ENCODE data around the gene LRRC47.

LRRC47 gene

GRCh38 chr1:3796215-3797061 lies at the start of gene LRRC47:
Gene LRRC47 (minus strand): TSS chr1:3796498. CDS start chr1:3796476, 22 bp downstream.
- peak; percentile 54 to 97 (median 92) for DNase-seq

- no peak for DNase-seq
Observed at GRCh38 chr1:3842912-3843311, 46.6 kb upstream of the LRRC47 start.

- DNase-seq: no peak
Observed at GRCh38 chr1:3841491-3841890, 45.2 kb upstream of the LRRC47 start.

GRCh38 chr1:3838788-3839187 lies 42.5 kb upstream of the LRRC47 start:
- DNase-seq: no peak

- DNase-seq: no peak
Observed at GRCh38 chr1:3837685-3838084, 41.4 kb upstream of the LRRC47 start.

GRCh38 chr1:3837200-3837599 lies 40.9 kb upstream of the LRRC47 start:
- no peak for DNase-seq

GRCh38 chr1:3836421-3836820 lies 40.1 kb upstream of the LRRC47 start:
- no peak for DNase-seq

GRCh38 chr1:3834701-3835100 lies 38.4 kb upstream of the LRRC47 start:
- DNase-seq: no peak

GRCh38 chr1:3831689-3832088 lies 35.4 kb upstream of the LRRC47 start:
- DNase-seq: no peak

- no peak for DNase-seq
Observed at GRCh38 chr1:3828391-3828790, 32.1 kb upstream of the LRRC47 start.

- peak in 5 of 14 donors; percentile 13 to 59 (median 32) for DNase-seq
Observed at GRCh38 chr1:3827813-3828307, 31.6 kb upstream of the LRRC47 start.

GRCh38 chr1:3825356-3825755 lies 29.1 kb upstream of the LRRC47 start:
- DNase-seq: no peak

- no peak for DNase-seq
Observed at GRCh38 chr1:3824650-3825049, 28.4 kb upstream of the LRRC47 start.

GRCh38 chr1:3822421-3822820 lies 26.1 kb upstream of the LRRC47 start:
- no peak for DNase-seq

- DNase-seq: no peak
Observed at GRCh38 chr1:3821908-3822307, 25.6 kb upstream of the LRRC47 start.

- DNase-seq: no peak
Observed at GRCh38 chr1:3821447-3821846, 25.1 kb upstream of the LRRC47 start.

- DNase-seq: peak in 4 of 14 donors; percentile 11 to 92 (median 18)
Observed at GRCh38 chr1:3821004-3821403, 24.7 kb upstream of the LRRC47 start.

GRCh38 chr1:3820316-3820715 lies 24.0 kb upstream of the LRRC47 start:
- no peak for DNase-seq

- DNase-seq: no peak
Observed at GRCh38 chr1:3819771-3820200, 23.5 kb upstream of the LRRC47 start.

GRCh38 chr1:3817821-3818597 lies 21.7 kb upstream of the LRRC47 start:
- DNase-seq: no peak

- DNase-seq: no peak
Observed at GRCh38 chr1:3817138-3817740, 20.9 kb upstream of the LRRC47 start.

- DNase-seq: peak in 1 of 14 donors; percentile 75
Observed at GRCh38 chr1:3816331-3817137, 20.2 kb upstream of the LRRC47 start.
